Measurements from ENCODE around the gene FAM151B.

DNA sequence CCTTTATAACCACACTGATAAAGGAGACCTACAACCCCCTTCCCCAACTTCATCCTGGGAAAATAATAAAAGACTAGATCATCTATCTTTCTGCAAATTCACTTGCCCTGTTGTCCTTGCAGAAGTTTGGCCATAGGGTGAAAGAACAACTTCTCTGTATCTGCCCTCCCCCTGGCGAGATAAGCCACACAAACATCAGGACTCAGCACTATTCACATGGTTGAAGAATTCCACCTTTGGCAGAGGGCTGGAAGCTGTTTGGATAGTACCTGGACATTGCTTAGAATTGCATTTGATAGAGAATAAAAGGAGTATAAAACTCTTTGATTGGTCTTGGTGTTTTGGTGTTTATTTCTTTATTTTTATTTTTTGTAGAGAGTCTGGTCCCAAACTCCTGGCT is 16.9 kb downstream of the FAM151B start:
- TF ChIP-seq TOX (CRISPR knock-in tag; IDR thresholded peaks at IDR 0.05; ENCODE audit: borderline replicate concordance) (no peak), ZNF8 (CRISPR knock-in tag; IDR thresholded peaks at IDR 0.05) (no peak), BACH2 (CRISPR knock-in tag; IDR thresholded peaks at IDR 0.05; ENCODE audit: borderline replicate concordance) (no peak), SNAI2 (CRISPR knock-in tag; IDR thresholded peaks at IDR 0.05) (no peak), ESRRG (CRISPR knock-in tag; IDR thresholded peaks at IDR 0.05) (no peak), ZC3H10 (CRISPR knock-in tag; IDR thresholded peaks at IDR 0.05) (no peak)
- TF ChIP-seq, protein P1, sequence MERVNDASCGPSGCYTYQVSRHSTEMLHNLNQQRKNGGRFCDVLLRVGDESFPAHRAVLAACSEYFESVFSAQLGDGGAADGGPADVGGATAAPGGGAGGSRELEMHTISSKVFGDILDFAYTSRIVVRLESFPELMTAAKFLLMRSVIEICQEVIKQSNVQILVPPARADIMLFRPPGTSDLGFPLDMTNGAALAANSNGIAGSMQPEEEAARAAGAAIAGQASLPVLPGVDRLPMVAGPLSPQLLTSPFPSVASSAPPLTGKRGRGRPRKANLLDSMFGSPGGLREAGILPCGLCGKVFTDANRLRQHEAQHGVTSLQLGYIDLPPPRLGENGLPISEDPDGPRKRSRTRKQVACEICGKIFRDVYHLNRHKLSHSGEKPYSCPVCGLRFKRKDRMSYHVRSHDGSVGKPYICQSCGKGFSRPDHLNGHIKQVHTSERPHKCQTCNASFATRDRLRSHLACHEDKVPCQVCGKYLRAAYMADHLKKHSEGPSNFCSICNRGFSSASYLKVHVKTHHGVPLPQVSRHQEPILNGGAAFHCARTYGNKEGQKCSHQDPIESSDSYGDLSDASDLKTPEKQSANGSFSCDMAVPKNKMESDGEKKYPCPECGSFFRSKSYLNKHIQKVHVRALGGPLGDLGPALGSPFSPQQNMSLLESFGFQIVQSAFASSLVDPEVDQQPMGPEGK (CRISPR knock-in tag; IDR thresholded peaks at IDR 0.05; ENCODE audit: borderline replicate concordance) = no peak
- TF ChIP-seq, protein P2, sequence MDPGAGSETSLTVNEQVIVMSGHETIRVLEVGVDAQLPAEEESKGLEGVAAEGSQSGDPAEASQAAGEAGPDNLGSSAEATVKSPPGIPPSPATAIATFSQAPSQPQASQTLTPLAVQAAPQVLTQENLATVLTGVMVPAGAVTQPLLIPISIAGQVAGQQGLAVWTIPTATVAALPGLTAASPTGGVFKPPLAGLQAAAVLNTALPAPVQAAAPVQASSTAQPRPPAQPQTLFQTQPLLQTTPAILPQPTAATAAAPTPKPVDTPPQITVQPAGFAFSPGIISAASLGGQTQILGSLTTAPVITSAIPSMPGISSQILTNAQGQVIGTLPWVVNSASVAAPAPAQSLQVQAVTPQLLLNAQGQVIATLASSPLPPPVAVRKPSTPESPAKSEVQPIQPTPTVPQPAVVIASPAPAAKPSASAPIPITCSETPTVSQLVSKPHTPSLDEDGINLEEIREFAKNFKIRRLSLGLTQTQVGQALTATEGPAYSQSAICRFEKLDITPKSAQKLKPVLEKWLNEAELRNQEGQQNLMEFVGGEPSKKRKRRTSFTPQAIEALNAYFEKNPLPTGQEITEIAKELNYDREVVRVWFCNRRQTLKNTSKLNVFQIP (CRISPR knock-in tag; IDR thresholded peaks at IDR 0.05; ENCODE audit: borderline replicate concordance, low read depth) = no peak

Data from SK-N-SH treated with all-trans-retinoic acid at 6 μM for 48 hours (cell line).